Endothelial cell of umbilical vein (primary cell): ENCODE data around the gene COL9A3.

Experiments used
- CTCF ChIP-seq, 2 donors: IDR thresholded peaks; 1 replicate in 1 of 2; 2 replicates in 1 of 2; pipeline ENCODE4 v1.5.1; 2011; ENCODE audit warnings: low read length in 2 of 2, mild to moderate bottlenecking in 2 of 2, moderate library complexity in 2 of 2, control low read depth in 1 of 2, inconsistent platforms in 1 of 2, low read depth in 1 of 2; ENCODE audit not compliant: insufficient read depth in 1 of 2; ENCODE audit errors: extremely low read depth in 1 of 2
- MAX ChIP-seq: IDR thresholded peaks from 2 replicates; pipeline ENCODE4 v1.6.1; 2011; ENCODE audit not compliant: insufficient read depth, insufficient read length
- POLR2AphosphoS5 ChIP-seq: IDR thresholded peaks from 2 replicates; pipeline ENCODE4 v1.6.1; 2012; ENCODE audit warnings: low read depth, mild to moderate bottlenecking, control low read depth, low read length, moderate library complexity; ENCODE audit not compliant: insufficient read depth

GRCh38 chr20:62836967-62837490, 20.2 kb downstream of the COL9A3 start:
- no peak for TF ChIP-seq POLR2AphosphoS5
- no peak for TF ChIP-seq MAX
- TF ChIP-seq CTCF (IDR thresholded peaks at IDR 0.05; ENCODE audit: extremely low read depth in 1 of 2, insufficient read depth in 1 of 2, low read depth in 1 of 2, low read length in 2 of 2) = no peak
